HG02970 (cell line): ENCODE results near the gene CACNA1C.

Experiments
- ATAC-seq: cut with Tn5 transposase; IDR thresholded peaks from one replicate; pipeline ENCODE4 v1.9.1; 2021; ENCODE audit warnings: mild to moderate bottlenecking, moderate library complexity, moderate number of reproducible peaks; ENCODE audit not compliant: unreplicated experiment, low FRiP score

CACNA1C gene

DNA sequence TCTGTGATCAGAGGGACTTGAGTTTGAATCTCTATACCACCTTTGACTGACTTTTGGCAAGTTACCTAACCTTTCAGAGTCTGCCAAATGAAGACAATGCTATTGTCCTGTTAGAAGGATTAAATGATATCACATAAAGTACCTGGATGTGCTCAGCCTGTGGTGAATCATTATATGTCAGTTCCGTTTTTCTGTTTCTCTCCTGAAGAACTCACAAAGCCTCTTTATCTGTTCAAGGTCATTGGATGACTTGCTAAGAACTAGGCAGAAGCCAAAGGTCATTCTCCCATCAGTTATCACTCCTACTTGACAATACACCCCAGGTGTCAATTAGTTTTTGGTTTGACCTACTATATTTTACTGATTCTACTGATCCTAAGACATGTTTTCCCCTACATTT, 174.6 kb downstream of the CACNA1C start:
- ATAC-seq: no peak

DNA sequence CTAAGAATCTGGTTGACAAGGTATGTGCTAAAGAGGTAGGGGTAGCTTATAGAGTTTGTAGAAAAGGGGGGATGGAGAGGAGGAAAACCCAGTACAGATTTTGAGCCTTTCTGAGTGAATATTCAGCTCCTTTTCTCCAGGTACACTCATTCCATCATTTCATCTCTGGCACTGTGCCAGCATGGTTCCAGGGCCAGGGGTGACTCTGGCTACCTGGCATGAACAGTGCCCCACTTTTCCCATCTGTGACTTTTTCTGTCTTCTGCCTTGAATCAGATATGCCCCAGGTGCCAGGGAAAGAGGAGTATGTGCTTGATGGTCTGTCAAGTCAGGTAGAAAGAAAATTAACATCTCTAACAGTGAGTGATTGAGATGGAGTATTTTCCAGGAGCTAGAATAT, 175.7 kb downstream of the CACNA1C start:
- no peak for ATAC-seq

DNA sequence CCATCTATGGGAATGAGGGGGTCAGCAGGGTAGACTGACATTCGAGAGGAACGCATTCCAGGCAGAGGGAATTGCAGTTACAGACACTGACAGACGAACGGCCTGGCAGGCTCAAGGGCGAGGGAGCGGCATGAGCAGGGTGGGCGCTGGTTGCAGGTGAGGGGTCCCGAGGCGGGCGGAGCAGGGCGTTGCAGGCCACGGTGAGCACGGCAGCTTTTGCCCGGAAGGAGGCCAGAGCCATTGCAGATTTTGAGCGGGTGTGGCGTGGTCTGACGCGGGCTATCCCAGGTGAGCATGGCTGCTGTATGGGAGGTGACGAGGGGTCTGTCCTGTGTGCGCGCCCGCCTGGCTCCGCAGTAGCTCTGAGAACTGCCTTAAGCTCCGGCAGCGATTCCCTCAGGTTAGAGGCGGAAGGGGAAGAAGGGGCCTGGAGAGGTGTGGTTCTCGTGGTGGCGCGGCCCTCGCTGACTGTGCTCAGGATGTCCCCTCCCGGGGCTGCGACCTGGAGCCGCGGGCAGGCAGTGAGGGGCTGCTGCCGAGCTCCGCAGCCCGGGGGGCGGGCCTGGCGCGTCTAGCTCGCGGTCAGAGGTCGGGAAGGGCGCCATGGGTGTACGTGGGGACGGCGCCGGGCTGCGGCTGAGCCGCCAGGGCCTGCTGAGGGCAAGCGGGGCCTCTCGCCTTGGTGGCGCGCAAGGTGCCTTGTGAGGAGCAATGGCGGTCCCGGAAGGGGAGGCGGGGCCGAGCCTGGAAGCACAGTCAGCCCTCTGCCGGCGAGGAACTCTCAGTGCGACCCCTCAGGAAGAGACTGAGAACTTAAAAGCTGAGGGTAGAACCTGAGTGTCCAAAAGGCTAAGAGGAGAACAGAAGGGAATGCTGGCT, 177.1 kb downstream of the CACNA1C start:
- ATAC-seq: no peak

DNA sequence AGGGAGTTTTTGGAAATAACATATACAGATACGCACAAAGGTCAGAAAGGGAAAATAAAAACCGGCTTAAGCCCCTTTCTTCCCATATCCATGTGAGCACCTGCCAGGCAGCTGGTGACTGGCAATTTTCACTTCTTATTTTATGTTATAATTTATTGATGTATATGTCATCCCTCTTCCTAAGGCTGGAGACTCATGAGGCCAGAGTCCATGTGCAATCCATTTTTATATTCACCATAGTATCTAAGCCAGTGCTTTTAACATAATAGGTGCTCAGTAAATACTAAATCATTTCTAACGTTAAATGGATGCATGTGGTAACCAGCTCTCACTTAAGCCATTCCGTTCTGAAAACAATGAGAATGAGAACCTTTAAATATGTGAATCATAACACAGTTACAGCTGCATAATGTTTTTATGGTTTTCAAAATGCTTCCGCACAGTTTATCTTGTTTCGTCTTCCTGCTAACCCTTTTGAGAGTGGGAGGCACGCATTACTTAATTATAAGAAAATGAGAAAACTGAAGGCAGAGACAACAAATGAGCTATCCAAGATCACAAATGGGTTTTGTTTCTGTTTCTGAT, 178.3 kb downstream of the CACNA1C start:
- ATAC-seq: no peak

DNA sequence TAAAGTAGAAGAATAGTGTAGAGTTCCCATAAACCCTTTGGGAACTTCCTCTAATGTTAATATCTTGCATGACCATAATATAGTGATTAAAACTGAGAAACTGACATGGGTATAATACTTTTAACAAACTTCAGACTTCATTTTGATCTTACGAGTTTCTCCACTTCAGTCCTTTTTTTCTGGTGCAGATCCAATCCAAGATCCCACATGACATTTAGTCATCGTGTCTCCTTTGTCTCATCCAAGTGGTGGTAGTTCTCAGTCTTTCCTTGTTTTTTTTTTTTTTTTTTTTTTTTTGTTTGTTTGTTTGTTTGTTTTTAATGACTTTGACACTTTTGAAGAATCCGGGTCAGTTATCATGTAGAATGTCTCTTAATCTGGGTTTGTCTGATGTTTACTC, 179.2 kb downstream of the CACNA1C start:
- no peak for ATAC-seq

DNA sequence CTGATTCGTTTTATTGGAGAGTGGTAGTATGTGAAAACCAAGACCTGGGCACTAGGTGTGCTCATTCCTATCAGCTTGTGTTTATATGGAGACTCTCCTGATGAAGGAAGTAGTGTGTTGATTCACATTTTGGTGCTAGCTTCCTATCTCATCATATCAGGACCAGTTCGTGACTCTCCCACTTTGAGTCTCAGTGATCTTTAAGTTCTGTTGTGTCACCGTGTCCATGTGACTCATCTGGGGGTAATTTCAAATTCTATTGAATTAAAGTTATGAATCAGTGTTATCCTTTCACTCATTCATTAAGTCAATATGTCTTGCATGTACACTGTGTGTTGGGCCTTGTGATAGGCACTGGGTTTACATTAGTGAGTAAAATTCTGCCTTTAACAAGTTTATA, 180.2 kb downstream of the CACNA1C start:
- no peak for ATAC-seq

DNA sequence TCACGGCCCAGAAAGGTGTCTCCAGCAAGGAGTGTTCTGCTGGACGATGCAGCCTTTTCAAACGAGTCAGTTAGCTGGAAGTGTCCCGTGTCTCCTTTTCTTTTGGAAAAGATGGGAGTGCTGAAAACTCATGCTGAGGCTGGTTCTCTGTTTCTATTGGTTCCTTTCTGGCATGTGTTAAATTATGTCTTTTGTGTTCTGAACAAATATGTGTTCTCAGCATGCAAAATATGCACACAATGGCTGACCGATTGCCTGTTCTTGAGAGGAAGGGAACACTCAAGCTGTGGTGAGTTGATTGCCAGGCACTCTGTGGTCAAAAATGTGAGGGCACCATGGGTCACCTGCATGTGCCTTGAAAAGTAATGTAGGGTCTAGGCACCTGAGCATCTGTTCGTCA, 181.3 kb downstream of the CACNA1C start:
- no peak for ATAC-seq

DNA sequence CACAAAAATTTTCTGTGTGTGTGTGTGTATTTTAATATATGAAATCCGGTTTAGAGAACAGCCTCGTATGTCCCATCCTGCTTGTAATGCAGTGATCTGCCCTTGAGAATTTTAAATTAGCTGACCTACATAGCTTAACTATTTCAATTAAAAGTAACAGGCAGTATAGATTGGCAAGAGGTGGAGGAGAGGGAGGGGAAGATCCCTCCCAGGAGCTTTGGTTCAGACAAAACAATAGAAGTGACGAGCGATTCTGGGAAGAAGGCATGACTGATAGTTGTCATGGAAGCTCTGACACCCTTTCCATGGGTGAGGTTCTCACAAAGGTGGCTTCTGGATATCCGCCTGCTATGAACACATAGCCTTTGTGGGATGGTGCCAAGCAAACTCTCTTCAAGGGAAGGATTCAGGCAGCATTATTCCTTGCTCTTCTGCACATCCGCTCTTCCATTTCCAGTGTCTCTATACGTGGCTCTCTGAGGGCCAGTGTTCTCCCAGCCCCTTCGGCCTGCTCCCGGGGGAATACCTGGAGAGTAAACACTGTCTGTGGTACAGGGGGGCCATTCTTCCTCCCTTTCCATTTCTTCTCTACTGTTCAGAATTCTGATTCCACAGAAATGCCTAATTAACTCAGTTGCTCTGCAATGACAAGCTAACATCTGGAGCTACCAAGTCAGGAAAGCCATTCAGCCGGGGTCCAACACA, 182.0 kb downstream of the CACNA1C start:
- ATAC-seq: no peak

DNA sequence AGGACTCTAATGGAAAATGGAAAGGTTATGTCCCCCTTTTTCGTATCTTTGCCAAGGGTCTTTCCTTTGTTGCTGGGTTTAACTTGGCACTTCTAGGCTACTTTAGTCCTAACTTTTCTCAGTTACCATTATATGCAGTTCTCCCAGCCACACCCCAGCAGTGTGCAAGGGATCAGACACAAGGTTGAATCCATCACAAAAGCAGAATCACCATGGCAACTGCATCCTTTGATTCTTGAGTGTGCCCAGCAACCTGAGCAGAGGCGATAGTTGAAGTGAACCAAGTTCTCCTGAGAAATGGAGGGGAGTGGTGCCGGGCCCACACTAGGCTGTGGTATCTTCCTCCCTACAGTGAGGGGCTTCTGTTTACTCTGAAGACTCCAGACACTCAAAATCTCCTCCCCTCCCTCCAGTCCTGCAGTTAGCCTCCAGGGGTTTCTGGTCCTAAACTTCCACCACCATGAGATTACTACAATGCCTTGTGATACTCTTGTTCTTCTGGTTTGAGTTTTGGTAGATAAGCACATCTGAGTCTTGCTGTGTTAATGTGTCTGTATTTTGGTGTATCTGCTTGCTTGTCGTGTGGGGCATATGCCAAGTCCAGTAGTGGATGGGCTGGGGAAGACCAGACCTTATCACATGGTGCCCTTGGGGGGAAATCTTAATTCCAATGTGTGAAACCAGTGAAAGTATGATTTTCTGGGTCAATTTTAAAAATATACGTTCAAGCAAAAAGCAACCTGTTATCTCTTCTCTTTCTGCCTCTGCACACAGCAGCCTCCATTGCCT, 183.9 kb downstream of the CACNA1C start:
- ATAC-seq: no peak

DNA sequence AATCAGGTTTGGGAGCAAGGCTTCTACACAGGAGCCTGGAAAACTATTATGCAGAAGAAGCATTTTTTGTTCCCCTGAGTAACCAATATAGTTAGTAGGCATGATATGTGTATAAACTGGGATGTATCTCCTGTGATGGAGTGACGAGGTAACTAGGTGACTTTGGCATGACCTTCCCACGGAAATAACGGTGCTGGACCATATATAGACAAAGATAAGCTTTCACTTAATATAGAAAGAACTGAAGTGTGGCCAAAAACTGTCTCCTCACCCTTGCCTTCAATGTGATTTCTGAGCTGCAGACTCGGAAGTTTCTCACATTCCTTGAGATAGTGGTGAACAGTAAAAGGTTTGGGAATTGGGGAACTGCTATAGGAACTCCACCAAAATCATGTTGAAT, 185.3 kb downstream of the CACNA1C start:
- ATAC-seq: no peak

DNA sequence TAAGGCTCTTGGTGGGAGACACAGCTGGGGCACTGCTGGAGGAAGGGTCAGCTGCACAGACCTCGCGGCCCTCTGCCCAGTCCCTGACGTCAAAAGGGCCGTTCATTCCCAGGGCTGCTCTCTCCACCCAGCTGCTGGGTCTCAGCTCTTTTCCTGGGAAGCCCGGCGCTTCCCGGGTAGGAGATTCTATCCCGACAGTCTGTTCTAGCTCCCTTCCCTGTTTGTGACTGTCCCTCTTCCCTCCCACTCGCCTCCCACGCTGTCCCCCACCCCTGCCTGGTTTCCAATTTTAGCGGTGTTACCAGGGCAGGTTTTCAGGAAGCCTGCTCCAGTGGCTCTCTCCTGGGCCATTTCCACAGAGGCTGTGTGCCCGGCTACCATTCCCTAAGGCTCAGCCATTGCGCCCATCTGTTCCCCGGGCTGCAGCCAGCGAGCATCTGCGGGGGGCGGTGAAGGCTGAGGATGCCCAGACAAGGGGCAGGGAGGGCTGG, 186.6 kb downstream of the CACNA1C start:
- no peak for ATAC-seq

DNA sequence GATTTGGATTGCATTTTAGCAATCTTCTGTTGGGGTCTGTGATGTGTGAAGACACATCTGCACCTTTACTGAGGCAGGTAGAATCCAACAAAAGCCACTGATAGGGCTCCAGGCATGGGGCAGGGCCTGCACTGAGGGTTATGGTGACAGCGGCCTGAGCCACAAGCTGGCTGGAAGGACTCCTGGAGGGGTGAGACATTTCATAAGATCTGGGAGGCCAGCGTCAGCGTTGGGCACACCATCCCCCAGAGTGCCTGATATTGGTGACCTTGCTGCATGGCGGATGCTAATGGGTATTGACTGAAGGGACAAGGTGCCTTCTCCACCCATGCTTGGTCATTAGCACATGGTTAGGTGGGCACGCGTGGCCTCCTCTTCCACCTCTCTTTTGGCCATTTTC, 187.6 kb downstream of the CACNA1C start:
- no peak for ATAC-seq

DNA sequence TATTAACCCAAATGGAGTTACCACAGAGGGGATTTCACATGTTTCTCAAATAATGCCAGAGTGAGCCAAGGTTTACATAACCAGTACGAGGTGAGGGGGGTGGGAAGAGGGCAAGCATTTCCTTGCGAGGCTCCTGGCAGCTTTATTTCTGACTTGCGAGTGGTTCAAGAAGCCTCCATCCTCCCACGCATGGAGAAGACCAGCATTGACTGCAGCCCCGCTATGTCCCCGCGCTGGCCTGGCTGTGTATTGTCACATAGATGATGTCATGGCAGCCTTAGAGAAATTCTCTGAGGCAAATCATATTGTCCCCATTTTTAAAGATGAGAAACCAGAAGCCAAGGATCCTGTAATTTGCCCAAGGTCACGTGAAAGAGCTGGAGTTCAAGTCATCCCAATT, 188.2 kb downstream of the CACNA1C start:
- ATAC-seq: no peak

DNA sequence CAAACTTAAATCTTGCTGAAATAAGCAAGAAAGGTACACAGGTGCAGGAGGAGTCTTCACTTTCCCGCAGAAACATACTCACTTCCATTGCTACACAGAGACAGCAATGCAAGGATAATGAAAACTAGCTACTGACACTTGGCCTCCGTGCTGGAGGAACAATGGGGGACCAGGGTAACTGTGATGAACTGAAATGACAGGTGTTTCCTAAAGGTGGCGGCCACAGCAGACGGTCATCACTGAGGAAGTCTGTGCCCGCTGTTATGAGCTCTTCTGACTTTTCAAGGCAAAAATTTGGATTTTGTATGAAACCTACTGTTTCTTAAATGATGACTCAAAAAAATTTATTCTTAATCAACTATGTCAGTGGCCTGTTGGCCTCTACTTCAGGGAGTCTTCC, 189.4 kb downstream of the CACNA1C start:
- ATAC-seq: no peak

DNA sequence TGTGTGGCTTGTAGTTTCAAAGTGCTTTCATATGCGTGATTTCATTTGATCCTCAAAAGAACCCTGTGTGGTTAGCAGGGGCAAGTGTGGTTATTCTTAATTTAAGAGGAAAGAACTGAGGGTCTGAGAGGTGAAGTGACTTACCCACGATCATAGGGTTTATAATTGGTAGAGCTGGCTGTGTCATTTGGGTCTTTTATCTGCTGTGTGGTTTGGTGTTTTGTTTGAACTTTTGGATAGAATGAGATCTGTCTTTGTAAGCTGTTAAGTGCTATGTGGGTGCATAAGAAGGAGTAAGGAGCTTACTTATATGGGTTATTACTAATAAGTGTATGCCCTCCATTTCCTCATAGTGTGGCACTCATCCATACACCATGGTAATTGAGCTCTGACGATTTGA, 190.0 kb downstream of the CACNA1C start:
- no peak for ATAC-seq

DNA sequence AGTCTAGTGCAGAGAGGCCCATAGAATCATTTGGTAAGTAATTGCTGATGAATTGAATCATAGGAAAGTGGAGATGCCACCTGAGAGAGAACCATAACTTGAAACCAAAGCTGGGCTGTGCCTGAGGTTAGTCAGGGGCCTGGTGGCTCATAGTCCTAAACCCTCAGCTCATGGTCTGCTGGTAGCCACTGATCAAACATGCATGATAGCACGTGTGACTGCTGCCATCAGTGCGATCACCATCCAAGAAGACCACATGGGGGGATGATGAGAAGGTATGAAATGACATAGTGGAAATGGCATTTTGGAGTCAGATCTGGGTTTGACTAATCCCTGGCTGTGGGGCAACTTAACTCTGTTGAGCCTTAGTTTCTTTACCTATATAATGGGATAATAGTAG, 190.5 kb downstream of the CACNA1C start:
- no peak for ATAC-seq

DNA sequence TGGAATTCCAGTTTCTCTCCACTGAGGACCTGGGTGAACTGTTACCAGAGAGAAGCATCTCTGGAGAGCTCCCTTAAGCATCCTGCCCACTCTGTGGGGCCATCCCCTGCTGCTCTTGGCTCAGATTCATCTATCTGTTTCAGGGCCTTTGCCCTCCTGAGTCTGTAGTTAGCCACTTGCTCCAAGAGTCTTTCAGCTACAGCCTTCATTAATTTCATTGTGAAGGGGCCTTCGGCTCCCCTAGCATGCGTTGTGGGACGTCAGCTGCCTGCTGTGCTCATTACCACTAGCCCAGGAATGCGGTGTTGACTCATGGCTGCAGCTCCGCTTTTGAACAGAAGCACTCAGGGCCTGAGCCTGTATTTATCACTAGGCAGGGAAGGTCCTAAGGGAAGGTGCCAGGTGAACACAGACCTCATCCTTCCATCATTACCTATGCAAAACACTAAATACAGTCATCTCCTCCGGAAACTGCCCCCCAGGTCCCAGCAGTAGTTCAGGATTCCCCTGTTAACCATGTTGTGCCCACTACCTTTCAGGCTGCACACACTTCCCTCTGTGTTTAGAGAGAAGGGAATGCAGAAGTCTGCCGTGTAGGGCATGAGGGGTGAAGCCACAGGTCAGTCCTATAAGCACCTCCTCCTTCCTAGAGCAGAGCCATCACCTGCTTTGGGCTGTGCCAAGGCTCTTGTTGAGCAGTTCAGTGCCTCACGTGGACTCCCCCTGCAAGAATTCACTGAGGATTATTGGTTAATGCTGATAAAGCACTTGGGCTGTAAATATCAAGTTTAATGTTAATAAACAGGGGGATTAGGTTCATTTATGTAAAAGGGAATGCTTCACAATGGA, 191.4 kb downstream of the CACNA1C start:
- no peak for ATAC-seq

DNA sequence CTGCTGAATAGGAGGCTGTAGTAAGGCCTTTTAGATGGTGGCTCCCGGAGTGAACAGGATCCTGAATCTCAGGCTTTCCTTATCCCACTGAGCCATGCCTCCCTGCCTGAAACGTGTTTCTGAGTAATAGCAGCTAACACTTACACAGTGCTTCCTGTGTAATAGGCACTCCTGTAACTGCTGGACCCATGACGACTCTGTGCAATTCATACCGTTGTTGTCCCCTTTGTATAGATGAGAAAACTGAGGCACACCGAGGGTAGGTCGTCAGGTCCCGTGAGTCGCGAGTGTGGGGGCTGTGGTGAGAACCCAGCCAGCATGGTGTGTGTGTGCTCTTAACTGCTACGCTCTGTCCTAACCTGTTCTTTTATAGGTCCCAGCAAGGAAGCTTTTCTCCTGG, 193.6 kb downstream of the CACNA1C start:
- no peak for ATAC-seq

DNA sequence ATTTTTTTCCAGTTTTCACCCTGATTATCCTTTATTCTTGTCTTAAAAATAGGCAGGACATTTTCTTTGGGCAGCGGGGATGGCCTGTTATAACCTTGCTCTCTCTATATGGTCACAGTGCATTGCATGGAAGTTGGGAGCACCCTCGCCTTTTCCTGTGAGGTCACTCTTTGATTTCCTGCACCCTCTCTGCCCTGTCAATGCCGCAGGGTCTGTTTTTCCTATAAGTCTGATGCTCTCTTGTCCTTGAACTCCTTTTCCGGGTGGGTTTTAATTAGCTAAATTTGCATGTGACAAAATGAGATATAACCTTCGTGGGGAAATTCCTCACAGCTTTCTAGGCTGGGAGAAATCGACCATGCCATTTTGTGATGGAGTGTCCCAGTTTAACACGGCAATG, 194.3 kb downstream of the CACNA1C start:
- ATAC-seq: no peak

DNA sequence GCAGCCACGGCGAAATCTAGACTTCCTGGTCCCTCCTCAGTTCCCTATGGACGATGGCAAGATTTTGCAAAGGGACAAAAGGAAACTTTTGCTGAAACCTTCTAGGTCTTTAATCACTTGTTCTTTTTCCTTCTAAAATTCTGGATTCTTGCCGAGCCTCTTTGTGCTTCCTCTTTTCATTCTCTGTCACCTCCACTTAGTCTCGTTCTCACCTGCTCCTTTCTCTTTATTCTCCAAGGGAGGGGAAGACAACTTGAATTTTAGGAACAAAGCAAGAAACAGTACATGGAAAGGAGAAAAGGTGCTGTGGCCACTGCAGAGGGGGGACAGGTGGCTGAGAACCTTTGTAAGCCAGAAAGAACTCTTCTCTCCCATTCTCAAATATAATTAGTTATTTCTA, 194.8 kb downstream of the CACNA1C start:
- no peak for ATAC-seq
